Measurements from ENCODE around the gene NEDD4L.
"Not testable (repeated sequence)": the region's sequence is repeated elsewhere in the genome, so short reads cannot be mapped to it uniquely, and the experiment has no call there.

NEDD4L gene

DNA sequence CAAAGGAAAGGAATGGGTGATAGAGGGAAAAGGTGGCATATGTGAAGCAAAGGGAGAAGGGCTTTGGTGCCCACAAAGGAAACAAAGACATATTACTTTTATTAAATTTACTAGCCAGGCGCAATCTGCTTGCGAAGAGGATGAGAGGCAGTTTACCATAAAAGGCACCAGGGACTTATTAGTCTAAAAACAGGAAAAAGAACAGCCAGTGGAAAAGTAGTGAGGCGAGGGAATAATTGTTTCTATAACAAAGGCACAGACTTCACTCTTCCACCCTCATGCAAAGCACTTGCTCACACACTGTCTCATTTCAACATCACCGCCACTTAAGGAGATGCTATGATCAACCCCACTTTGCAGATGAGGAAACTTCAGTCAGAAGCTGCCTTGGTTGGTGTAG lies 374.3 kb downstream of the NEDD4L start:
- DNase-seq (ENCODE audit: low read depth): no peak

DNA sequence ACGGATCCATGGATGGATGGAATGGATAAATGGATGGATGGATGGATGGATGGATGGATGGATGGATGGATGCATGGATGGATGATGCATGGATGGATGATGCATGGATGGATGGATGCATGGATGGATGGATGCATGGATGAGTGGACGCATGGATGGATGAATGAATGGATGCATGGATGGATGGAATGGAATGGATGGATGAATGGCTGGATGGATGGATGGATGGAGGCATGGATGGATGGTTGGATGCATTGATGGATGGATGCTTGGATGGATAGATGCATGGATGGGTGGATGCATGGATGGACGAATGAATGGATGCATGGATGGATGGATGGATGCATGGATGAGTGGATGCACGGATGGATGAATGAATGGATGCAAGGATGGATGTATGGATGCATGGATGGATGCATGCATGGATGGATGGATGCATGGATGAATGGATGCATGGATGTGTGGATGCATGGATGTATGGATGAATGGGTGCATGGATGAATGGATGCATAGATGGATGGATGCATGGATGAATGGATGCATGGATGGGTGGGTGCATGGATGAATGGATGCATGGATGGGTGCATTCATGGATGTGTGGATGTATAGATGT lies 375.7 kb downstream of the NEDD4L start:
- DNase-seq (ENCODE audit: low read depth): no peak

DNA sequence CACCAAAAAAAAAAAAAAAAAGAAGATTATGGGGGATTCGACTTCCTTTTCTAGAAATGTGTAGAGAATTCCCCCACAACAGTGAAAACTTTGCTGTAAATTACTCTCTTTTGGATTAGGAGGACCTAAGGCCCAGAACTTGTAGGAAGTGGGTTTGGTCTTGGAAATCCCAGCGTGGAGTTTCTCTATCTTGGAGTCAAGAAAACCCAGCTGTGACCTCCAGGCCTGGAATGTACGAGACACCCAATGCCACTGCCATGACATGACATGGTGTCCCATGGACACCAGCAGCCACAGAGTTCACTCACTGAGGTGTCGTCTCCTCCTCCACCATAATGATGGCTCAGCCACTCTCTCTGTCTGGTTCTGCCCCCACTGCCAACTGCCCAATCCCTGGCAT lies 382.6 kb downstream of the NEDD4L start:
- DNase-seq (ENCODE audit: low read depth): no peak

DNA sequence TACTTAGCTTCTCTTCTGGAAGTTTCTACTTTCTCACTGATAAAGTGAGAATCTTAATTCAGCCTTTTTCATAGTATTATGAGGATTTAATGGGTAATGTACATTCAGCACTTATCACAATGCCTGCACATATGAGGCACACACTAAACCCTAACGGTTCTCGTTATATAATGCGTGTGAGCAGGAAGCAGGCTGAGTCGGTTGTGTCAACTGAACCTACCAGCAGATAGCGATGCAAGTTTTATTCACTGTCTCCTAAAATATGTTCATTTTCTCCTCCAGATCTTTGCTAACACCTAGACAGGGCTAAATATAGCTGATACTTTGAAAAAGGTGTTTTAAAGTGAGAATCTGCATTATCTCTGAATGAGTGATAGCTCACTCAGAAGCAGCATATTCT lies 383.3 kb downstream of the NEDD4L start:
- no peak for DNase-seq (ENCODE audit: low read depth)

DNA sequence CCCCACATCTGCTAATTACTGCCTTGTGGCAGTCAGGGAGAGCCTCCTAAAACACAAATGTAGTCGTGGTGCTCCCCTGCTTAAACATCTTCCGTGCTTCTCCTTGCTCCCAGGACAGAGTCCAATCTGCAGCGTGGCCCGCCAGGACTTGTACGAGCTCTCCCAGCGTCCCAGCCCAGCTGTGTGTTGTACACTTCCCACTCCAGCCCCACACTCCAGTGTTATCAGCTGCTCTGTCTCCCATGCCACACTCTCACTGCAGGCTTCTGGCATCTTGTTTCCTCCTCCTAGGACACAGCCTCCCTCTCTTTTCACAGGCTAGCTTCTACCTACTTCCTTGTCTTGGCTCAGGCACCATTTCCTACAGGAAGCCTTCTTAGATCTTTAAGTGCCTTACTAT lies 385.4 kb downstream of the NEDD4L start:
- no peak for DNase-seq (ENCODE audit: low read depth)

DNA sequence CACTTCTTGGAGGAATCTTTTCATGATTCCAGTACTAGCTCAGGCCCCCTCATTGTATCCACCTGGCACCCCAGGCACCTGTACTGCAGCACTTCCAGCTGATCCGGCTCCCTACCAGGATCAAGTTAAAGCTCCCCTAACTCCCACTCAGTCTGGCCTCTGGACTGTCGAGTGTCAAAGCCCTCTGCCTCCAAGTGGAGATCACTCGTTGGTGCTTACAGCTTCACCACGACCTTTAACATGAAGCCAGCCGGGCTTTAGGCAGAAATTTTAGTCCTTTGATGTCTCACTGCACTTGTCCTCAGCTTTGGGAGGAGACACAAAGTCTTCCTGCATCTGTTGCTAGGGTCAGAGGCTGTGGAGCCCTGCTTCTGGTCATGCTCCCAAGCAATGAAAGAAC lies 387.2 kb downstream of the NEDD4L start:
- no peak for DNase-seq (ENCODE audit: low read depth)

DNA sequence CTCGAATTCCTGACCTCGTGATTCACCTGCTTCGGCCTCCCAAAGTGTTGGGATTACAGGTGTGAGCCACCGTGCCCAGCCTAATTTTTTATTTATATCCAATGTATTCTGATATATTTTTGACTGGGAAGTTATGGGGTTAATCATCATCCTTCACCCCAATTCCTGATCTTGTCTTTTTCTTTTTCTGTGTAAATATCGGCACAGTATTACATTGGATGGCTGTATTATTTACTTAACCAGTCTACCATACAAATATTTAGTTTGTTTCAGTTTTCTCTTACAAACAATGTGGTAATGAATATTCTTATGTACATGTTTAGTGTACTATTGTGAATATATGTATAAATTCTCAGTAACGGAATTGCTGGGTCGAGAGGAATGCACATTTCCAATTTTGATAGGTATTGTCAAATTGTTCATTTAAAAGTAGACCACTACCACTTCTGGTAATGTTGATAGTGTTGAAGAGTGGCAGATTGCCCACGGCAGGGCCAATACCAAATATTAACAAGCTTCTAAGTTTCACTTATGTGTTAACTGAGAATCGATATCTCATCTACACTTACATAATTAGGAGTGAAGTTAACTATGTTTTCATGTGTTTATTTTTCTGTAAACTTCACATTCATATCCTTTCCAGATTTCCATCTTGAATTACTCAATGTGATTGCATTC lies 388.2 kb downstream of the NEDD4L start:
- no peak for DNase-seq (ENCODE audit: low read depth)

DNA sequence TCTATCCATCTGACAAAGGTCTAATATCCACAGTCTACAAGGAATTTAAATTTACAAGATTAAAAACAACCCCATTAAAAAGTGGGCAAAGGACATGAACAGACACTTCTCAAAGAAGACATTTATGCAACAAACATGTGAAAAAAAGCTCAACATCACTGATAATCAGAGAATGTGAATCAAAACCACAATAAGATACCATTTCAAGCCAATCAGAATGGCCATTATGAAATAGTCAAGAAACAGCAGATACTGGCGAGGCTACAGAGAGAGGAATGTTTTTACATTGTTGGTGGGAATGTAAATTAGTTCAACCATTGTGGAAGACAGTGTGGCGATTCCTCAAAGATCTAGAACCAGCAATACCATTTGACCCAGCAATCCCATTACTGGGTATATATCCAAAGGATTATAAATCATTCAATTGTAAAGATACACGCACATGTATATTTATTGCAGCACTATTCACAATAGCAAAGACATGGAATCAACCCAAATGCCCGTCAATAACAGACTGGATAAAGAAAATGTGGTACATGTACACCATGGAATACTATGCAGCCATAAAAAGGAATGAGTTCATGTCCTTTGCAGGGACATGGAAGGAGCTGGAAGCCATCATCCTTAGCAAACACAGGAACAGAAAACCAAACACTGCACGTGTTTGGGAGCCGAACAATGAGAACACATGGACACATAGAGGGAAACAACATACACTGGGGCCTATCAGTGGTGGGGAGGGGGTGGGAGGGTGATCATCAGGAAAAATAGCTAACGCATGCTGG lies 391.4 kb downstream of the NEDD4L start:
- DNase-seq (ENCODE audit: low read depth): not testable (repeated sequence)

DNA sequence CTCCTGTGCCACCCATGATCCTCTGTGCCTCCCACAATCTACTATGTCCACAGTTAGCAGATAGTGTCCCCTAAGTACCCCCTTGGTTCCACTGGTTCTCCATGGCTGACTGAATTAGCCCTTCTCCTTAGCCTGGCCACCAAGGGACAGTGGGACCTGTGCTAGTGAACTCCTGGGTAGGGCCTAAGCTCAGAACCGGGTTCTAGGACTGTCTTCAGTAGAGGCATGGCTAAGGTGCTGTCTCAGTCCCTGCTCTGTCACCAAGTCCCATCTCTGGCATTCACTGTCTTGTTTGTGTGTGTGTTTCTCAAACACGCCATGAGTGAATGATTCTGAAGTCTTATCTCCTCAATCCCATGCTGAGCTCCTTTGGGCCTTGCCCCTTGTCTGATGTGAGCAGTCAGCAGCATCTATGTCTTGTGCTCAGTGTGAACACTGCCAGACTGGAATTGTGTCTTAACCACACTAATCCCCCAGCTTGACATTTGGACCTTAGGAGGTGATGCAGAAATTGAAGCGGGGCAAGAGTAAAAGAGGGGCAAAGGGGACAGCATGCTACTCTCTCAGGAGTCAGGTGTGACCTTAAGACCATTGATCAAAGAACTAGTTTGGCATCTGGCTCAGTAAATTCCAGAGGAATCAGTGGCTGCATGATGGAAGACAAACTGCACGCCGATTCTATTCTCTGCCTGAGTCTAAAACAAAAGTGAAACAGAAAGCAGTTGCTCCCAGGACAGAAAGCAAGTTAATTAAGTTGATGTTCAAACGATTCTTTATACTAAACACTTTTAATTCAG lies 394.3 kb downstream of the NEDD4L start:
- DNase-seq (ENCODE audit: low read depth): no peak

DNA sequence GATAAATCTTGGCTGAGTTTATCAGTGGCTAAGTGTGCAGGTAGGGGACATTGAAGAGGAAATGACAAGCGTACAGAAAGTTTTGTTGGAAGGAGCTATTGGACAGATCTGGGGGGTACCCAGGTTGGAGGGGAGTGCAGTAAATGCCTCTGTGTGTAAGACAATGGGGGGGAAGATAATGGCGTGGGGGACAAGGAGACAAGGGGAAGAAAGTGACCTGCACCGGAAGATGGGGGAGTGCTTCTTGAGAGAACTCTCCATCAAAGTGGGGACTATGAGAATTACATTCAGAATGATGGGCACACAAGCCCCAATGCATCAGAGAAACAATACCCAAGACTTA lies 394.9 kb downstream of the NEDD4L start:
- DNase-seq (ENCODE audit: low read depth): no peak

DNA sequence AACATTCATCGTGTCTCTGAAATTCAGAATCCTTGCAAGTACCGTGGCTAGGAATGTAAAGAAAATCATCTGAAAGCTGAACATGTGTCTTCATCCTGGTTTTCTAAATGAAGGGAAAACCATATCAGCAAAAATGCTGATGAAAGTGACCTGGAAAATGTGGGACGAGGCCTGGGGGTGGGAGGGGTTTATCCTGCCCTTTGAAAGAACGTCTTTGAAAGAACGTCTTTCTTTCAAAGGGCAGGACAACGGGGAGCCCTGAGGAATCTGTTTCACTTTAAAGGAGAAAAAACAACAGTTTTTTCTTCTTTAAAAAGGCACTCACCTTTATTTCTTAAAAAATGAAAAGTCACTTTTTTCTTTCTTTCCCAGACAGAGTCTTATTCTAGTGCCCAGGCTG lies 399.6 kb downstream of the NEDD4L start:
- no peak for DNase-seq (ENCODE audit: low read depth)

DNA sequence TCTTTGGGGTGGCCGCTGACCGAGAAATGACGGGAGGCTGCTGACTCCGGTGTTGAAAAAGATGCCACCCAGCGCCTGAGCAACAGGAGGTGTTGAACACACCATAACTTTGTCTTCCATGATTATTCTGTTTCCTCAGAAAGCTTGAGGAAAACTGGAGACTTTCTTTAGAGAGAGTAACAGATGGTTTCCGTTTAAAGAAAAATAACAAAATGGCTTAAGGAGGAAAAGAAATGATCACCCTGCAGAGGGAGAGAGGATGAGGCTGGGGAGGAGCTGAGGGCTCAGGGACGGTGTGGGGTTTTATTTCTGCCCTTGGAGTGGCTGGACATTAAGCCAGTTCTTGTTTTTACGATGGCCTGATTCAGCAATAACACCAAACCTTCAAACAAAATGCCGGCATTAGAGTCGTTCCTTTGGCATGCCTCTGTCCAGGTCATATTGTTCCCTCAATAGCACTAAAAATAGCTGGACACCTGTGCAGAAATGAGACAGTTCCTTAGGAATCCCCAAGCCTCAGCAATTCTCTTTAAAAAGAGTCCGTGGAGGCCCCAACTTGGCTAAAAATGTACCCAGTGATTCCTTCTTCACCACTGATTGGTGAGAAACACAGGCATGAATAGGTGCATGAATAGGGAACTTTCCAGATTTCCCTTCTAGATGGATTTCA lies 402.5 kb downstream of the NEDD4L start:
- no peak for DNase-seq (ENCODE audit: low read depth)

DNA sequence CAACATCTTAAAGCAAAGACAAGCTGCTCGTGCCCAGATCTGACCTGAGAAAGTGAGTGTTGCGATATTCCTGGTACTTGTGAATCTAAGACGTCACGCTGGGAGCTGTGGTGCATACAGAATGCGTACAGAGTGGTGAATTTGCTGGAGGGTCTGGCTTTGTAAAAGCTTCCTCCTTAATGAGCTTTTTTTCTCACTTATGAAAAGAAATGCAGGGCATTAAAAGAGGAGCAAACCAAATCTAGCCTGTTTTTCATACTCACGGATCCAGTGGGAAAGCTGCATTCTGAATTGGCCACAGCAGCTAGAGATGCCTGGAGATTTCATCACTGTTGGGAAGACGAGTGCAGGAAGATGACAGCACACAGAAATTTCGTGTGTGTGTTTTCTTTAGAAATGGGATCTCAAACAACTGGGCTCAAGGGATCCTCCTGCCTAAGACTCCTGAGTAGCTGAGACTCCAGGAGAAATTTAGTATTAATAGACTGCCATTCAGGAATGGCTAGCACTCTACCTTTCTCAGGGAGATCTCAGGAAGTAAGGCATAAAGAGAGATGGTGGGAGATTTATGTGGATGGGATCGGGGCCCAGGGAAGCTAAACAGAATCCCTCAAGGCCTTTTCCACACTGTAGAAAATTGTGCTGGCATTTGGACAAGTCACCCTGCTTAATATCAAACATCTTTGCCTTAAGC lies 403.5 kb downstream of the NEDD4L start:
- DNase-seq (ENCODE audit: low read depth): no peak

DNA sequence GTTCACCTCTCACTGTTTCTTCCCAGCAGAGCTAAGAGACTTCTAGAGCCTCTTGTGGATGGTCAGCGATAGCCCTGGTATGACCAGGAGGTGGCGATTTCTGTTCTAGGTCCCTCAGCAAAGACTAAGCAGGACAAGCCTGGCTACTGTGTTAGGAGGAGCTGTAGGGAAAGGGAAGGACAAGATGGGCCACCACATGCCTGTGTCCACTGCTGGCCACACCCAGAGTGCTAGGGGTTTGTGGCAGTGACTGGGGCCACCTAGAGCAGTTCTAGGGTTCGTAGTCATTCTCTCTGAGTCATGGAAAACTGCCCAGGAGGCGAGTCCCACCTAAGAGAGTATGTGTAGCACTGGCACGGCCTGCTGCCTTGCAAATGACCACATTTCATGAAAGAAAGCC lies 405.4 kb downstream of the NEDD4L start:
- no peak for DNase-seq (ENCODE audit: low read depth)

Data from HS-27A (cell line).